ENCODE results near the gene UNCX. TPM values are rescaled to one million over a fixed set of nuclear protein-coding genes. Genes with fewer than 3 reads are reported as not detected.

The UNCX gene
- total RNA-seq, 1 donor from 2014 or later, result not detected

DNA sequence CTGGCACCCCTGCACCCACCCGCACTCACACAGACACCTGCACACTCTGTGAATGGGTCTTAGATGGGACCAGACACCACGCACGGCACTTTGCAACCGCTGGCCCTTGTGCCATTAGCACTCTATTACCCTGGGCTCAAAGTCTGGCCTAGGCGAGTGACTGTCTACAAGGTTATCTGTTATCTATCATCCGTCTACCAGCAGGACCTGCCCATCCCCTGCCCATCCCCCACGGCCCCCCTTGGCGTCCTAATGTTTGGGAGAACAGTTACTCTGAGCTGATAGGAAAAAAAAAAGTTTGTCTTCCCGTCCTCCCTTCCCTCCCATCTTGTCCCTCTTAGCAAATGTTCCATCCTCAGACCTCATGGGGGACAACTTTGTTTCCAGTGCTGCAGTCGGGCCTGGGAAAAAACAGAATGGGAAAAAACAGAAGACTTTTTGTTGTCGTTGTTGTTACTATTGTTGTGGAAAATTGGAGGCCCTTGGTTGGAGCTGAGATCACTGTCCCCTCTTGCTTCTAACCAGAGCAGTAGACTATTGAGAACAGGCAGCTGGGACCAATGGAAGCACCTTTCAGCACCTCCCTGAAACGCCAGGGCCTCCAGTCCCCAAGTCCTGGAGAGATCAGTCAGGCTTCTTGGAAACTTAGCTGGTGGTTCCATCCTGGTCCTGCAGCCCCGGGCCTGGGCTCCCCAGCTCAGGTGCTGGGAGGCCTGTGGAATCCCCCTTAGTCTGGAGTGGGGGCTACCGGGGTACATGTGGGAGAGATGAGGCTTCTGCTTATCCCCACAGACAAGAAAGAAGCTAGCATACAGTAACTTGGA lies 12.2 kb downstream of the UNCX start:
- DNase-seq, result no peak

DNA sequence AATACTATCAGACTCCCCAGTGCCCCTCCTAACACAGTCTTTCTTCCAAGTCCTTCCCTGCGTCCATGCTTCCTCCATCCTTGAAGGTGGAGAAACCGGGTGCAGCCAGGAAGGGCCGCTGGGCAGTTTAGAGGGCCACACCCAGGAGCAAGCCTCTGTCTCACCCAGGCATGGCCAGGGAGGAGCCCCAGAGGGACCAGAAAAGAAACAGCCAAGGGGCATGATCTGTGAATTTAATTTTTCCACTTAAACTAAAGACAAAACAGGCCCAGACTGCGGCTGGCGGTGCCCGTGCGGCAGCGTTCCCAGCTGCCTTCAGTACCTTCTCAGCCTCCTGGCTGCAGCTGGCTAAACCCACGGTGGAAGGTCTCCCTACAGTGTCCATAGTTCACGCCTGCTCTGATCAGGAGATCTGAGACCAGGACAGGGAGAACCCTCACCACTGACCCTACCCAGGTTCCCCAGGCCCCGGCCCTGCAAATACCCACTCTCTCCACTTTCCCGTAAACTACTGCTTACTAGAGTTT lies 12.9 kb downstream of the UNCX start:
- no peak for DNase-seq

DNA sequence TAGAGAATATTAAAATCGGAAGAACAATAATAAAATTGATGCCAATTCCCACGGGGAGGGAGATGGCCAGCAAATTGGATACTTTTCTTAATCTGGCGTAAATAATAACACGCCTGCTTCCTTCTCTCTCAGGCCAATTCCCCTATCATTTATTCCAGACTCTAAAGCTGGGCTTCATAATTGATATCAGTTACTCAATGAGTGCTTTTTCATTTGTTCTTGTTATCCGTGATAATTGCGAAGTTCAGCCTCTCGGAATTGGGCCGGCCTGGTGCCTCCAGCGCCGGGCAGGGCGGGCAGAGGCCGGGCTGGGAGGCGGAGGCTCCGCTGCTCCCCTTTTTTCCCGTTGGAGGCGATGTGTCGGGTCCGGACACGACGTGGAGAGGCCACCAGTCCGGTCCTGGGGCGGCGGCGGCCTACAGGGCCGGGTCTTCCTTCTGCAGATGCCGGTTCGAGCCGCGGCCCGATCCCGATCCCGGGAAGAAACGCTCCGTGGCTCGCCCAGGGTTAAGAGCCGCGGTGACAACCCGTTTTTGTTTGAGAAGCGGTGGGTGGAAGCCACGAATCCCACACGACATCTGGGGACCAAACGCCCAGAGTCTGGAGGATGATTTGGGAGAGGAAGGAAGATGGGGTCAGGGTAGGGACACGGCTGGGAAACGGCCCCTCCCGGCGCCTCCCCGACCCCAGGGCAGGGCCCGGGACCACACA lies 13.6 kb downstream of the UNCX start:
- DNase-seq, result no peak

DNA sequence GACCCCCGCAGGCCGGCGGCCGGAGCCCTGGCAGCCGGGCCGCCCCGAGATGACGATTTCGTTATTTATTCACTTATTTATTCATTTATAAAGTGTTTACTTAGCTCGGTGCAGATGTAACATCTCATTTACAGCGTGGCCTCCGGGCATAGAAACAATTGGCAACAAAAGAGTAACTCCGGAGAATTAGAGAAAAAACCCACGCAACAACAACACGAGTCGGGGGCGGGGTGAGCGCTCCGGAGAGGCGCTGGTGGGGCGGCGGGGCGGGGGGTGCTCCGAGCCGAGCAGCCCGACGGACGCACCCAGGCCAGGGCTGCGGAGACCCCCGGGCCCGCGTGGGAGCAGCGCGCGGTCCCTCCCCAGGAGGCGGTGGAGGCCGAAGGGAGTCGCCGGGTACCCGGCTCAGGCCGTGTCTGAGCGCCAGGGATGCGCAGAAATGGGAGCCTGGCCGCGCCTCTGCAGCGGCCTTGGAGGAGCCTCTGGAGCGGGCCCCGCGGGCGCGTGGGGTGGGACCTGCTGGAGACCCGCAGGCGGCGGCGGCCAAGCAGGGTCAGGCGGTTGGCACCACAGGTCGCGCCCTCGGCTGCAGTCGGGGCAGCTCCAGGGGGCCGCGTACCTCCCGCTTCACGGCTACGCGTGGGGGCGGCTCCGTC lies 14.3 kb downstream of the UNCX start:
- DNase-seq, result no peak

DNA sequence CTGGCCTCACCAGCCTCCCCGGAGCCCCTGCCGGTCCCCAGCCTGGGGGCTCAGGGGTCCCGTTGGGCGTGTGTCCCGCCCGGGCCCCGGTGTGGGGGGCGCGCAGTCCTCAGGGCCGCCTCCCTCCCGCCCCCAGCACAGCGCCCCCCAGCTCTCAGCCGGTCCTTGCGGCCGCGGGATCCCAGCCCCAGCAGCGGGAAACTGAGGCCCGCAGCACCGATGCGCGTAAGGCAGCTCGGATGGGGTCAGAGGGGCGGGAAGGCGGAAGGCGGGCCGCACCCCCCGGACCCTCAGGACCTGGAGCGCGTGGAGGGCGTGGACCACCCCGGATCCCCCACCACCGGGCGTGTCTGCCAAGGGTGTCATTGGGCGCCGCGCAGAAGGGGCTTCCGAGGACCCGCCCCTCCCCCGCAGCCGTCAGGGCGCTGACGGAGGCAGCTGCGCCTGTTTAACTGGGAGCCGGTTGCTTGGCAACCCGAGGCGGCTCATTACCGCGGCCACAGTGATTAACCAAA lies 14.9 kb downstream of the UNCX start:
- DNase-seq, result no peak

DNA sequence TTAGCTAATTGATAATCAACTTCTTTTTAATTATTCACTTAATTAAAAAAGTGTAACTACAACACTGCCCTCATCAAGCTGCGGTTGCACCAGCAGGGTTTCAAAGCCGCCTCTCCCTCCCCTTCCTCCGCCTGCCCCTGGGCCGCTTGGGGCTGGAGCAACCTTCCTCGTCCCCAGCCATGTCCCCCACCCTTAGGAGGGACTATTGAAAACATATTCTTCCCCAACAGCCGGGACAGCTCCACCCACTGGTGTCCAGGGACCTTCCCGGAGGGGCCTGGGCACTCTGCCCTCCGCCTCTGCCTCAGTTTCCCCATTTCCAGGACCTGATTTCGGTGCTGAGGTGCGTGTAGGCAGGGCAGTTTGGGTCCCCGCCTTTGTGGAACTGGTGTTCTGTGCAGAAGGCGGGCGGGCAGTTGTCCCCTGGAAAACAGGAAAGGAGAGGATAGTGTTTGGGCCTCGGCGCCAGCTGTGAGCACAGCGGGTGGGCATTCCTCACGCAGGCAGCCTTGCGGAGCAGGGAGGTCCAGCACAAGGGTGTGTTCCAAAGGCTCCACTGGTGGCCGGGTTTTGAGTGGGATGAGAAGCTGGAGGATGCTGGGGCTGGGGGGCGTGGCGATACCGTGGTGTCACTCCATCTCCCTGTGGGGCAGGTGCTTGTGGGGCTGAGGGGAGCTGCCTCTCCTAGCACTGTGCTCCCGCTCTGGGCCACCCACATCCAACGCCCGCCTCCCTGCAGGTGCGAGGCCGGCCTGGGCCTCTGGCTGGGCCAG lies 15.7 kb downstream of the UNCX start:
- no peak for DNase-seq

DNA sequence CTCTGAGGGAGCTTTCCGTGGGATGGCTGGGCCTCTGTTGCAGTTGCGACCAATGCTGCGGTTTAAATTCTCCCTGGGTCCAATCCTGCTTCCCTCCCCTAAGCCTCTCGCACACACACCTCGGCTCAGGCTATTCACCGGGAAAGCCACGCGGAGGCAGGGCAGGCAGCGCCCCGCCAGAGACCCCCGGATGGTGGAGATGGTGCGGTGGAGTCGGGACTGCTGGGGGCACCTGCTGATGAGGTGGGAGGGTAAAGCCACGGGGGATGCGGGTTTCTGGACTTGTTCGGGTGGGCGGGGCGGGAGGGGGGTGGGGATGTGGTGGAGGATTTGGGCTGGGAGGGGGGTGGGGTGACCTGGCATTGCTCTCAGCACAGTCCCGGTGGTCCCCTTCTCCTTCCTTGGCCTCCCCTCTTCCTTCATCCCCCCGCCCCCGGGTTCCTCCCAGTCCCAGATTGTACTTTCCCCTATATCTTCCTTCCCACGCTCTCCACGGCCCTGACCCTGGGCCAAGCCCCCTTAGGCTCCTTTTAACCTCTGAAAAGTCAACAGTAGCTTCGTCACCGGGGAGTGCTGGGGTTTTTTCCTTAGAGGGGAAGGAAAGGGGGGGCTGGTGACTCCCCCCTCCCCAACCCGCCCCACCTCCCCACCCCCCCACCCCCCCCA lies 16.4 kb downstream of the UNCX start:
- DNase-seq, result no peak

DNA sequence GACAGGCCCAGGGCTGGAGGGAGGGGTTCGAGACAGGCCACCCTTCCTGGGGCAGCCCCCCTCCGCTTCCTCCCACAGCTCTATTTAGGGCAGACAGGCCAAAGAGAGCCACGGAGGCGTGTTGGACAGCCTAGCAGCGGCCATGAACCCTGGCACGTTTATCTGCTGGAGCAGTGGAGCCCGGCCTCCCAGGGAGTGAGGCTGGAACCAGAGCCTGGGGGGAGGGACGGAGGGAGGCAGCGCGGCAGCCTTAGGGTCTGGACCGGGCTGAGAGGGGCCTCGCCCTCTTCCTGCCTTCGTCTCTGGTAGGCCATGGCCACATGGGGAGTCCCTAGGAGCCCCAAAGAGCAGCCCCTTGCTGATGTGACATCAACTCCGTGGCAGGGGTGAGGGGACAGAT lies 17.1 kb downstream of the UNCX start:
- DNase-seq, result no peak

DNA sequence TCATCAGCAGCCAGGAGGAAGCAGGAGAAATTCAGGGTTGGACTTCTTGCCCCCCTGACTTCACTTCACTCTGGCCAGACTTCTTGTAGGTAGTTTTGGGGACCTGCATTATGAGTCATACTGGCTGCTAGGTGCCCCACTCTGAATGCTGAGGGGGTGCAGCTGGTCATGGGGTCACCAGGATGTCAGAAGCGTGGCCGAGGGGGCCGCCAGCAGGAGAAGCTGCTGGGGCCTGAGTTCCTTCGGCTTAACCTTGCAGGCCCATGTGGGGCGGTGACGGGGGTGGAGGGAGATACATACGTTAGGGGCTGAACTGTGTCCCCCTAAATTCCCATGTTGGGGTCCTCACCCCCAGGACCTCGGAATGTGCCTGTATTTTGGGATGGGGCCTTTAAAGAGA lies 18.2 kb downstream of the UNCX start:
- no peak for DNase-seq

DNA sequence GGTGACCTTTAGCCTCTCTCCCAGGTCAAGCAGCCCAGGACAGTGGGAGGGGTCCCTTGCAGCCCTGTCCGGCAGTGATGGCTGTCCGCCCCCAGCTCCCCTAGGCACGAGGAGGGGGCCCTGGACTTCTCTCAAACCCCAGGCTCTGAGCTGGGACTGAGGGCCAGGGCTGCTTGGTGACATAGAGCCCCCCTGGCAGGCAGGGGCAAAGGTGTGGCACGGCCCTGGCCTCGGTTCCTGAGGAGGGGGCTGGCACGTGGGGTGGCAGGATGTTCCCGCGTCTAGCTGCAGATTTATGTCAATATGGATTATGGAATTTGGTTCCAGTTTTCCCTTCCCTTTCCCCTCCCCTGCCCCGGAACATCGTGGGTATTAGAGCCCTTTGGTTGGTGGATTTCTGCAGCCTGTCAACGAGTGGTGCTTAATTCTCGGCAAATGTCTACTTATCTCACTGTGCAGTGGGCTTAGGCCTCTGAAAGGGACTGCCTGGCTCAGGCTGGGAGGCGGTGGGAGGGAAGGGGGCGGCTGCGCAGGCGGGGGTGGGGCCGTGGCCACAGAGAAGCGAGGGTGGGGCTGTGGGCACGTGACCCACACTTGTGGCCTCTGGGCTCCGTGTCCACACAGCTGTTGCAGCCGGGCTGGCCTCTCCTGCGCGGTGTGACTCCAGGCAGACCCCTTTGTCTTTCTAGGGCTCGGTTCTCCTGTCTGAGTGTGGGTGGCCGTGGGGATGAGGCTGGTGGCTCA lies 19.3 kb downstream of the UNCX start:
- no peak for DNase-seq

DNA sequence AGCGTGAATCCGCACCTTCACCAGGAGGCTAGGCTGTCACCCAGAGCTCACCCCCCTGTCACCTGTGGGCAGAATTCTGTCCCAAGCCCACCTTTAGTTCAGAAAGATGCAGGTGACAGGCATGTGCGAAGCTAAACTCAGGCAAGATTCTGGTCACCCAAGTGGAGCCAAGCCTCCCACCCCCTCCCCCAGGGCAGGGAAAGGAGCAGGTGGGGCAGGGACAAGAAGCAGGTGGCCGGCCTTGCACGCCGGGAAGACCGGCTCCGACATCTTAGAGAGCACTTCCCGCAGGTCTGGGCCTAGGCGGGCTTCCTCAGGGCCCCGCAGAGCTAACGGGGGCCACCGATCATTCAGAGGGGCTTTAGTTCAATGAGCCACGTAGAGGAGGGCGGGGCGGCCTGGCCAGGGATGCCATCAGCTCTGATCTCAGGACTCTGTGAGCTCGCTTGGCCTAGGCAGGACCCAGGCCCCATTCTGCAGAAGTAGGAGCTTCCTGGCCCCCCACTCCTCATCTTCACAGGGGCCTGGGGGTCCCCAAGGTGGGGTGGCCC lies 19.9 kb downstream of the UNCX start:
- no peak for DNase-seq

DNA sequence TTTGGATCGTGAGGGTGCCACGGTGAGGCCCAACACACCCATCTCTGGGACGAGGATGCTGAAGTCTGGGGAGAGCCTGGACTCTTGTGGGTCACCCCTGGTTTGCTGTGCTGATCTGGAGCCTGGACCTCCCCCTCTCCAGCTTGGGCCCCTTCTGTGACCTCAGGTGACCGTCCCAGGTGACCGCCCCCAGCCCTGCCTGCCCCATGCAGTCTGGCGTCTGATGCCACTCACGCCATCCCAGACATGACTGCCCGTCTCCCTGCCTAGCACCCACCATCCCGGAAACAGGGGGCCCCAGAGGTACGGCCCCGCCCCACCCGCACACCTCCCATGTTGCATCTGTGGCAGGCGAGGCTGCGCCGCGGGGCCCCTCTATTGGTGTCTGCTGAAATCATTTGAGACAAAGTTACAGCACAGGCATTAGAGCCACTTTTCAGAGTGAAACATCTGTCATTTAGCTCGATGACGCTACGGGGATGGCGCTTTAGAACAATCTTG lies 21.1 kb downstream of the UNCX start:
- DNase-seq, result no peak

DNA sequence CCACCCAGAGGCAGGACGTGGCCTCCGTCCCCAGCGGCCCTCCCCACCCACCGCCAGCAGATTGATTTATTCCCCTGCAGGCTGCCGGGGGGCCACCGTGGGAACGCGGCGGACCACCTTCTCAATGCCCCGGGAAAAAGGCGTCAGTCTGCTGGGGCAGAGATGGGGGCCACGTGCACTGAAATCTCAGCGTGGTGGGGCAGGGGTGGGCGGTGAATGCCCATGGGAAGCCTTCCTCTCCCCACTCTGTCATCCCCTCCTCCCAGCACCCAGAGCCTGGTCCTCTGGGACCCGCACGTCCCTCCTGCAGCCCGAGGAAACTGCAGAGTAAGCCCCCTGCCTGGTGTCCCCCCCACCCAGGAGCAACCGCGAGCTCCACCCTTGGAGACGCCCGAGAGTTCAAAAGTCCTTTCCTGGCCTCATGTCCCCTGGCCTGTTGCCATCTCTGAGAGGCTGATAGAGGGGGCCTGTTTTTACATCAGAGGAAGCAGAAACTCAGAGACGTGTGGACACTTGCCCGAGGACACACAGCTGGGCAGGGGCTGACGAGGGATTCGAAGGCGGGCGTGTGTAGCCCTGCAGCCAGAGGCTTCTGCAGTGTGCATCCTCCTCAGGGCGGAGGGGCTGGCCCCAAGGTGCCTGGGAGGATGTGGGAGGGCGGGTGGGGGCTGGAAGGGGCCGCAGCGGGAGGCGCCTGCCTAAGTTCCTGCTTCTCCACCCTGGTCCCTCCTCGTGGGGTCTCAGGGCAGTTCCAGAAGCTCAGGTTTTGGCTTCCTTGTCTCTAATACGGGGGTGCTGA lies 21.8 kb downstream of the UNCX start:
- no peak for DNase-seq

DNA sequence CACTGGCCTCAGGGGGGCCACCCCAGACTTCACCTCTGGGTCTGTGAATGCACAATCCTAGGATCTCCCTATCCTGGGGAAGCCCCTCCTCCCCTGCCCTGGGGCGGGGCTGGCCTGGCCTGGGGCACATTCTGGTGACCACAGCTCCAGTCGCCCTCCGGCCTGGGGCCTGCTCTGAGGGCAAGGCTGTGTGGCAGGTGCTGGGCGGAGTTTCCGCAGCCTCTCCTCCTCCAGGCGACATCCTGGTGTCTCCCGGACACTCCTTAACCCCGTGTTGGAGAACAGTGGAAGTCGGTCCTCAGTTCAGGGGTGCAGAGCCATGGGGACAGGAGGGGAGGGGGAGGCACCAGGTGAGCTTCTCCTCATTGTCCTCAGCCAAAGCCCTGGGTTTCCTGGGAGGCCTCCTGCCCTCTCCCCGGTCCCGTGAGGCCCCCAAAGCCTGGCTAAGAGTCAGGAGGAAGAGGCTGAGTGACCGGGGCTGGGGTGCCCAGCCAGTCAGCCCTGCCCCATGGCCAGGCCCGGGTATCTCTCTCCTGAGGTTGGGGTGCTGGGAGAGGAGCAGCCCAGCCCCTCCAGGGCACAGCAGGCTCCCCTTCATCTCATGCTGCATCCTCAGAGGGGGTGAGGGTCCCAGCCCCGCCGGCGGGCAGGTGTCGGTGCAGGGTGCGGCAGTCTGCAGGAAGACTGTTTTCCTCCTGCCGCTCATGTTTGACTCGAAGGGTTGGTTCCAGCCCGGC lies 22.6 kb downstream of the UNCX start:
- DNase-seq, result no peak

DNA sequence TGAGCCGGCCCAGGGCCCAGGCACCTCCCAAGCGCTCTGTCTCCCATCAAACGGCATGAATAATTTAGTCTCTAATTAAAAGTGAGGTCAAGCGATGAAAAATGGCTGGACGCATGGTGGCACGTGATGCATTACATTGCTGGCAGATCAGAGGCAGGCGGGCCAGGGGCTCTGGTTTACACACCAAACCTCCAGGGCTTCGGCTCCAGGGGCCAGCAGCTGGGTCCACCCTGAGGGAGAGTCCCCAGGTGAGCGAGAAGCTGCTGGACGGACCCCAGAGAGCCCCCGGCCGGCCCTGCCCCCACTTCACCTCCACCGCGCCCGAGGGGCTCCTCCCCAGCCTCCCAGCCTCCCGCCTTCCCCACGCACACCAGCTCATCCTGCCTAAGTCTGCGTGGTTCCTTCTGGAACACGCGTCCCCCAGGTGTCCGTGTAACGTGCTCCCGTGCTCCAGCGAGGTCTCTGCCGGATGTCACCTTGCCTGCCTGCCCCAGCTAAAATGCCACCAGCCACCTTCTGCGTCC lies 23.2 kb downstream of the UNCX start:
- DNase-seq, result no peak

DNA sequence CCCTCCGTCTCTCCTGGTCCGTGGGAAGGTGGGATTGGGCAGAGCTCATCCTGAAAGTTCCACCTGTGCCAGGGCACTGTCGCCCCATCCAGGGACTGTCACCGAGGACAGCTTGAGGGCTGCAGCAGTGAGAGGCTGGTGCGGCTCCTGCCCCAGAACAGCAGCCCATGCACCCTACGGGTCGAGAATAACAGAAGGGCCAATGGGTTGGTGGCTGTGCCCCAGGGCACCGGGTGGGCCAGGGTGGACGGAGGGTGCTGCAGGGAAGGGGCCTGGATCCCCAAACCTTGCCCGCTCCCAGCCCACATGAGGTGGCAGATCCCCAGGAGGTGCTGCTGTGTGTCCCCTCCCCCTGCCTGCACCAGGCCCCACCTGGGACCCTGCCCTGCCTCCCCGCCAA lies 23.9 kb downstream of the UNCX start:
- DNase-seq, result no peak

DNA sequence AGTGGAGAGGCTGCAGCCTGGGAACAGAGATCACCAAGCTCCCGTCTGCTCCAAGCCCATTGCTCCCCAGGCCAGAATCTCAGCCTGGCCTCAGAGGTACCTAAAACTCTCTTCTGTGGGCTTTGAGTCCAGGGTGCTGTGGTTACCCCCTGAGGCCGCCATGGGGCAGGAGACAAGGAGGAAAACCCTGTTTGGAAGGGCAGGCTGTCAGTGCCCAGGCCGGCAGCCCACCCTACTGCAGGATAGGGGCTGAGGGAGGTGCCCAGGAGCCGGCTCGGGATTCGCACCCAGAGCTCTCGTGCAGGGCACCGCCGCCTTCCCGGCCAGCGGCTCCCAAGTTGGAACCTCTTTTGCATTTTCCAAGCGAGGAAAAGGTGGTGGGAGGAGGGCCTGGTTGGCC lies 24.5 kb downstream of the UNCX start:
- no peak for DNase-seq

DNA sequence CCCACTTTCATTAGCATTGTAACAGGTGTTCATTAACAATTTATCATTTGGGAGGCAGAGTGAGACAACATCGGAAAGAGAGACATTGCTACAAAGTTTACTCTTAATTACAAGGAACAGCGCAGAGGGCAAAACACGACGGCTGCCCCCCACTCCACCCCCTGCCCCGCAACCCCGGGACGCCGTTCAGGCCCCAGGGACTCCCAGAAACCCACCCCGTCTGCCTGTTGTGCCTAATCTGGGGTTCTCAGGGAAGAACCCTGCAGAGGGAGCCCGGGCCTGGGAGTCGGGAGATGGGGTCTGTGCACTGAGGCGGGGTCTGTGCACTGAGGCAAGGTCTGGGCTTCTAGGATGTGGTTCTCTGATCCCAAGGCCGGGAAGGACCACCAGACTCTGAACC lies 25.2 kb downstream of the UNCX start:
- DNase-seq, result no peak

Measured in dermis blood vessel endothelial cell (primary cell).